Natural killer cell (primary cell): ENCODE results near the gene HOMER2. TPM values are rescaled to one million over a fixed set of nuclear protein-coding genes. Genes with fewer than 3 reads are reported as not detected.

Experiments used
- ATAC-seq, 3 donors: fragments of 150-1000 bp in 2 of 3; fragments of 200-7000 bp in 1 of 3; cut with Tn5 transposase; 1 replicate in 1 of 3; 2 replicates in 2 of 3; pipeline ENCODE4 v1.10.0; 2021; ENCODE audit warnings: mild to moderate bottlenecking in 2 of 3, moderate library complexity in 2 of 3
- DNase-seq, 2 donors: peaks; one replicate each; pipeline versions ENCODE4 v3.0.0 to v3.0.0-alpha.2; 2013 to 2021; ENCODE audit warnings: mixed read lengths in 1 of 2
- H3K27ac ChIP-seq: one replicate; pipeline ENCODE4 v1.5.1; 2013; ENCODE audit warnings: mild to moderate bottlenecking, low read length
- H3K27me3 ChIP-seq: one replicate; pipeline ENCODE4 v1.6.1; 2013; ENCODE audit warnings: low read length; ENCODE audit not compliant: control insufficient read depth, insufficient read depth
- H3K36me3 ChIP-seq: one replicate; pipeline ENCODE4 v1.6.1; 2013; ENCODE audit warnings: low read length; ENCODE audit not compliant: control insufficient read depth, insufficient read depth
- H3K4me1 ChIP-seq: one replicate; pipeline ENCODE4 v1.6.1; 2013; ENCODE audit warnings: low read length; ENCODE audit not compliant: control insufficient read depth, insufficient read depth
- H3K4me3 ChIP-seq: one replicate; pipeline ENCODE4 v1.5.1; 2013; ENCODE audit warnings: low read length
- H3K9me3 ChIP-seq: one replicate; pipeline ENCODE4 v1.6.1; 2013; ENCODE audit warnings: low read length; ENCODE audit not compliant: control insufficient read depth, insufficient read depth
- H3K27ac Mint-ChIP-seq, 2 donors: one replicate each; pipeline ENCODE4 v1.8.0; 2022; ENCODE audit warnings: mild to moderate bottlenecking in 2 of 2, mixed read lengths in 2 of 2, moderate library complexity in 1 of 2
- H3K27me3 Mint-ChIP-seq, 2 donors: one replicate each; pipeline ENCODE4 v1.8.0; 2022; ENCODE audit warnings: low read depth in 2 of 2, mixed read lengths in 2 of 2
- H3K36me3 Mint-ChIP-seq: one replicate; pipeline ENCODE4 v1.8.0; 2022; ENCODE audit warnings: mixed read lengths
- H3K4me1 Mint-ChIP-seq, 2 donors: one replicate each; pipeline ENCODE4 v1.8.0; 2022; ENCODE audit warnings: mixed read lengths in 2 of 2
- H3K4me3 Mint-ChIP-seq: one replicate; pipeline ENCODE4 v1.8.0; 2022; ENCODE audit warnings: mild to moderate bottlenecking, moderate library complexity, mixed read lengths
- H3K9me3 Mint-ChIP-seq, 2 donors: one replicate each; pipeline ENCODE4 v1.8.0; 2022; ENCODE audit warnings: mixed read lengths in 2 of 2
- CTCF ChIP-seq: fragments of 200-600 bp; IDR thresholded peaks from one replicate; pipeline ENCODE4 v1.8.0; 2022; ENCODE audit warnings: antibody characterized with exemption
- WGBS: methylation state at CpG from one replicate; pipeline ENCODE4 v1.1.7; 2013; ENCODE audit warnings: missing lambda C conversion rate; ENCODE audit not compliant: insufficient coverage; 5-methylcytosine and 5-hydroxymethylcytosine counted together
- intact Hi-C: fragments of 100-400 bp; cut with micrococcal nuclease; formaldehyde crosslinking; loops from one replicate; pipeline ENCODE4 v1.14.2; 2022
- total RNA-seq, 4 donors: library from RNA; stranded (reverse); fragments of 120-200 nt in 1 of 4; gene quantifications; one replicate each; pipeline versions ENCODE4 v1.2.3 to v1.2.4, GENCODE V29; 2013 to 2022

The HOMER2 gene
- total RNA-seq, 3 donors from 2014 or later (not counting 1 experiment from before 2014, with no cell fraction given), result 3.6 to 7.0 (median 4.0) TPM

GRCh38 chr15:82890338-82890994 lies 62.1 kb downstream of the HOMER2 start:
- intact Hi-C loops, result no loop called here
- Histone ChIP-seq H3K27ac (no peak overlapping the region), H3K4me1 (no peaks in the 10 kb centered on the region), H3K4me3 (no peak overlapping the region), H3K9me3 (no peaks in the 10 kb centered on the region), H3K27me3 (no peaks in the 10 kb centered on the region), H3K36me3 (no peaks in the 10 kb centered on the region)
- ATAC-seq (no peak), DNase-seq (no peak)
- Mint-ChIP-seq H3K9me3 (no peaks in the 10 kb centered on the region), H3K27me3 (no peaks in the 10 kb centered on the region), H3K4me1 (no peaks in the 10 kb centered on the region), H3K4me3 (no peak overlapping the region), H3K27ac (no peak overlapping the region), H3K36me3 (no peaks in the 10 kb centered on the region)
- 85% methylated on average over 9 of the region's 9 CpGs for WGBS
- TF ChIP-seq CTCF, result no peak

GRCh38 chr15:82882273-82882928 lies 70.1 kb downstream of the HOMER2 start:
- no peaks in the 10 kb centered on the region for H3K4me1 ChIP-seq
- no peak for TF ChIP-seq CTCF
- 61% methylated on average over 4 of the region's 5 CpGs for WGBS

GRCh38 chr15:82881747-82882146 lies 70.8 kb downstream of the HOMER2 start:
- H3K9me3 Mint-ChIP-seq, result no peaks in the 10 kb centered on the region
- 83% methylated on average over 2 of the region's 2 CpGs for WGBS
- no peak overlapping the region for H3K4me3 Mint-ChIP-seq
- Histone ChIP-seq H3K4me1 (no peaks in the 10 kb centered on the region), H3K27ac (no peak overlapping the region), H3K36me3 (no peaks in the 10 kb centered on the region), H3K27me3 (no peaks in the 10 kb centered on the region), H3K9me3 (no peaks in the 10 kb centered on the region), H3K4me3 (no peak overlapping the region)
- H3K4me1 Mint-ChIP-seq, result no peaks in the 10 kb centered on the region
- no peak overlapping the region for H3K27ac Mint-ChIP-seq
- no peaks in the 10 kb centered on the region for H3K36me3 Mint-ChIP-seq
- intact Hi-C loops, result no loop called here
- DNase-seq (no peak), ATAC-seq (no peak)
- TF ChIP-seq CTCF, result no peak
- no peaks in the 10 kb centered on the region for H3K27me3 Mint-ChIP-seq

More at GRCh38 chr15:82882273-82882928, 70.1 kb downstream of the HOMER2 start:
- no peaks in the 10 kb centered on the region for H3K36me3 Mint-ChIP-seq
- Histone ChIP-seq H3K9me3 (no peaks in the 10 kb centered on the region), H3K27ac (no peak overlapping the region), H3K27me3 (no peaks in the 10 kb centered on the region), H3K4me3 (no peak overlapping the region), H3K36me3 (no peaks in the 10 kb centered on the region)
- intact Hi-C loops, result no loop called here
- H3K4me3 Mint-ChIP-seq, result no peak overlapping the region
- DNase-seq, result no peak
- no peak overlapping the region for H3K27ac Mint-ChIP-seq
- H3K9me3 Mint-ChIP-seq, result no peaks in the 10 kb centered on the region
- H3K27me3 Mint-ChIP-seq, result no peaks in the 10 kb centered on the region
- no peak for ATAC-seq
- H3K4me1 Mint-ChIP-seq, result no peaks in the 10 kb centered on the region
